HepG2 (cell line): ENCODE data around the gene CLEC2D.

Source experiments
- EP300 ChIP-seq, 3 experiments: sonication (generic) in 1 of 3; formaldehyde crosslinking in 1 of 3; IDR thresholded peaks; 2 replicates each; pipeline versions ENCODE4 v1.5.1 to v1.6.1; 2011 to 2020; ENCODE audit warnings: low read depth in 2 of 3, low read length in 2 of 3, borderline replicate concordance in 1 of 3, improper control_type of control experiment in 1 of 3, mild to moderate bottlenecking in 1 of 3, missing genetic modification reagents in 1 of 3, moderate library complexity in 1 of 3
- KAT8 ChIP-seq: IDR thresholded peaks from 2 replicates; pipeline ENCODE4 v1.6.1; 2016; ENCODE audit warnings: missing genetic modification reagents, missing compliant biosample characterization
- SRSF9 ChIP-seq: fragments of 200-400 bp; formaldehyde crosslinking; IDR thresholded peaks from 2 replicates; pipeline ENCODE4 v1.6.1; 2018; ENCODE audit warnings: borderline replicate concordance, mild to moderate bottlenecking, low read depth, low read length; ENCODE audit not compliant: insufficient read depth, poor library complexity, severe bottlenecking
- TF ChIP-seq, protein P1 (sequence below): sonication (generic); formaldehyde crosslinking; IDR thresholded peaks from 2 replicates; pipeline ENCODE4 v1.4.0; 2020; ENCODE audit warnings: missing genetic modification reagents
- TF ChIP-seq, protein P2 (sequence below): IDR thresholded peaks from 2 replicates; pipeline ENCODE4 v1.6.1; 2012; ENCODE audit warnings: inconsistent platforms
- TF ChIP-seq, protein P3 (sequence below): sonication (generic); formaldehyde crosslinking; IDR thresholded peaks from 2 replicates; pipeline ENCODE4 v1.4.0; 2020; ENCODE audit warnings: missing genetic modification reagents

GRCh38 chr12:9740106-9740750, 70.7 kb downstream of the CLEC2D start:
- TF ChIP-seq SRSF9, result no peak
- TF ChIP-seq, protein P1, sequence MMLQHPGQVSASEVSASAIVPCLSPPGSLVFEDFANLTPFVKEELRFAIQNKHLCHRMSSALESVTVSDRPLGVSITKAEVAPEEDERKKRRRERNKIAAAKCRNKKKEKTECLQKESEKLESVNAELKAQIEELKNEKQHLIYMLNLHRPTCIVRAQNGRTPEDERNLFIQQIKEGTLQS, result no peak
- TF ChIP-seq KAT8 (CRISPR knock-in tag), result no peak
- TF ChIP-seq, protein P2, sequence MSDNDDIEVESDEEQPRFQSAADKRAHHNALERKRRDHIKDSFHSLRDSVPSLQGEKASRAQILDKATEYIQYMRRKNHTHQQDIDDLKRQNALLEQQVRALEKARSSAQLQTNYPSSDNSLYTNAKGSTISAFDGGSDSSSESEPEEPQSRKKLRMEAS, result no peak
- TF ChIP-seq, protein P3, sequence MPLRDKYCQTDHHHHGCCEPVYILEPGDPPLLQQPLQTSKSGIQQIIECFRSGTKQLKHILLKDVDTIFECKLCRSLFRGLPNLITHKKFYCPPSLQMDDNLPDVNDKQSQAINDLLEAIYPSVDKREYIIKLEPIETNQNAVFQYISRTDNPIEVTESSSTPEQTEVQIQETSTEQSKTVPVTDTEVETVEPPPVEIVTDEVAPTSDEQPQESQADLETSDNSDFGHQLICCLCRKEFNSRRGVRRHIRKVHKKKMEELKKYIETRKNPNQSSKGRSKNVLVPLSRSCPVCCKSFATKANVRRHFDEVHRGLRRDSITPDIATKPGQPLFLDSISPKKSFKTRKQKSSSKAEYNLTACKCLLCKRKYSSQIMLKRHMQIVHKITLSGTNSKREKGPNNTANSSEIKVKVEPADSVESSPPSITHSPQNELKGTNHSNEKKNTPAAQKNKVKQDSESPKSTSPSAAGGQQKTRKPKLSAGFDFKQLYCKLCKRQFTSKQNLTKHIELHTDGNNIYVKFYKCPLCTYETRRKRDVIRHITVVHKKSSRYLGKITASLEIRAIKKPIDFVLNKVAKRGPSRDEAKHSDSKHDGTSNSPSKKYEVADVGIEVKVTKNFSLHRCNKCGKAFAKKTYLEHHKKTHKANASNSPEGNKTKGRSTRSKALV (CRISPR knock-in tag), result no peak
- no peak for TF ChIP-seq EP300 (IDR thresholded peaks at IDR 0.05; ENCODE audit: low read depth in 2 of 2, low read length in 2 of 2)
- TF ChIP-seq EP300 (CRISPR knock-in tag; IDR thresholded peaks at IDR 0.05; ENCODE audit: borderline replicate concordance), result no peak
